Activated naive CD4-positive, alpha-beta T cell treated with anti-CD3 and anti-CD28 coated beads for 36 hours (primary cell): ENCODE measurements around the gene PRR13. TPM values are rescaled to one million over a fixed set of nuclear protein-coding genes. Genes with fewer than 3 reads are reported as not detected.
"Not testable (repeated sequence)": the region's sequence is repeated elsewhere in the genome, so short reads cannot be mapped to it uniquely, and the experiment has no call there.

ENCODE experiments used
- CTCF ChIA-PET: fragments of 350-600 bp; sonication (Branson Sonifier 250); formaldehyde crosslinking; loops from one replicate; lab custom pipeline; 2021; ENCODE audit warnings: antibody characterized with exemption; lab: Charles Lee
- DNase-seq: peaks from one replicate; pipeline ENCODE4 v3.0.0-alpha.2; 2020
- H3K27ac Mint-ChIP-seq: one replicate; pipeline ENCODE4 v1.8.0; 2021; ENCODE audit warnings: mild to moderate bottlenecking, mixed read lengths
- H3K27me3 Mint-ChIP-seq: one replicate; pipeline ENCODE4 v1.8.0; 2021; ENCODE audit warnings: low read depth, mixed read lengths
- H3K36me3 Mint-ChIP-seq: one replicate; pipeline ENCODE4 v1.8.0; 2021; ENCODE audit warnings: low read depth, mixed read lengths
- H3K4me1 Mint-ChIP-seq: one replicate; pipeline ENCODE4 v1.8.0; 2021; ENCODE audit warnings: low read depth, mixed read lengths
- H3K4me3 Mint-ChIP-seq: one replicate; pipeline ENCODE4 v1.8.0; 2021; ENCODE audit warnings: mild to moderate bottlenecking, moderate library complexity, mixed read lengths
- H3K9me3 Mint-ChIP-seq: one replicate; pipeline ENCODE4 v1.8.0; 2021; ENCODE audit warnings: mixed read lengths
- intact Hi-C: fragments of 100-400 bp; cut with micrococcal nuclease; formaldehyde crosslinking; loops from one replicate; pipeline ENCODE4 v1.15.1; 2023
- total RNA-seq, 2 experiments: library from RNA; stranded (reverse); gene quantifications; one replicate each; pipeline ENCODE4 v1.2.3, GENCODE V29; 2021

Gene PRR13
- total RNA-seq: 100 to 1,000 TPM; 207 to 216 TPM

- CTCF ChIA-PET: interaction anchor here (0.6 to 2.4 kb wide), 8 partner anchors 10 to 204 kb away, joined by 3 to 7 read pairs (median 4); no protein-coding TSS in a partner anchor
- Mint-ChIP-seq H3K27ac (peak within 1 kb of the TSS; percentile 98), H3K27me3 (no peaks in the 10 kb centered on the region), H3K4me3 (peak within 1 kb of the TSS; percentile 90), H3K9me3 (no peaks in the 10 kb centered on the region), H3K36me3 (peaks cover 29% of the 10 kb centered on the region), H3K4me1 (peaks cover 38% of the 10 kb centered on the region)
- peak; percentile 100 for DNase-seq
- intact Hi-C loops: loop anchor here (1.0 to 2.0 kb wide), 8 partner anchors 10 to 220 kb away; partner anchors contain the start of genes ATF7, PFDN5 and SP1
Measured at GRCh38 chr12:53441040-53441833, at the start of gene PRR13. PRR13 (plus strand) TSS chr12:53441734; CDS start chr12:53442715, 981 bp downstream.

- H3K4me3 Mint-ChIP-seq: no peak overlapping the region
- DNase-seq: no peak
- H3K4me1 Mint-ChIP-seq: peaks cover 12% of the 10 kb centered on the region
- peaks cover 9% of the 10 kb centered on the region for H3K36me3 Mint-ChIP-seq
- intact Hi-C loops: no loop called here
- H3K27me3 Mint-ChIP-seq: no peaks in the 10 kb centered on the region
- H3K9me3 Mint-ChIP-seq: no peaks in the 10 kb centered on the region
- H3K27ac Mint-ChIP-seq: no peak overlapping the region
- CTCF ChIA-PET: no interaction called here
Measured at GRCh38 chr12:53399896-53400295, 41.6 kb upstream of the PRR13 start.

GRCh38 chr12:53402351-53402750, 39.2 kb upstream of the PRR13 start:
- H3K36me3 Mint-ChIP-seq: peaks cover 11% of the 10 kb centered on the region
- DNase-seq, H3K27ac Mint-ChIP-seq, H3K4me3 Mint-ChIP-seq, intact Hi-C loops, H3K9me3 Mint-ChIP-seq, H3K4me1 Mint-ChIP-seq, H3K27me3 Mint-ChIP-seq: not testable (repeated sequence)
- CTCF ChIA-PET: interaction anchor here (1.0 to 1.1 kb wide), 3 partner anchors 30 to 57 kb away, joined by 3 read pairs; no protein-coding TSS in a partner anchor

GRCh38 chr12:53402871-53403270, 38.7 kb upstream of the PRR13 start:
- H3K4me3 Mint-ChIP-seq: no peak overlapping the region
- H3K27ac Mint-ChIP-seq: no peak overlapping the region
- intact Hi-C loops: no loop called here
- no peaks in the 10 kb centered on the region for H3K9me3 Mint-ChIP-seq
- CTCF ChIA-PET: interaction anchor here (1.1 kb wide), 1 partner anchor 31 kb away, joined by 3 read pairs; no protein-coding TSS in a partner anchor
- H3K36me3 Mint-ChIP-seq: peaks cover 11% of the 10 kb centered on the region
- no peak for DNase-seq
- no peaks in the 10 kb centered on the region for H3K27me3 Mint-ChIP-seq
- peaks cover 9% of the 10 kb centered on the region for H3K4me1 Mint-ChIP-seq

- no peak for DNase-seq
- H3K9me3 Mint-ChIP-seq: no peaks in the 10 kb centered on the region
- intact Hi-C loops: loop anchor here (10.0 kb wide), 1 partner anchor 206 kb away; the partner anchor contains the start of gene ITGB7
- peaks cover 44% of the 10 kb centered on the region for H3K4me1 Mint-ChIP-seq
- CTCF ChIA-PET: interaction anchor here (1.6 to 2.4 kb wide), 2 partner anchors 10 to 37 kb away, joined by 4 to 7 read pairs; no protein-coding TSS in a partner anchor
- H3K27ac Mint-ChIP-seq: peak overlapping the region; percentile 35
- H3K4me3 Mint-ChIP-seq: no peak overlapping the region
- peaks cover 32% of the 10 kb centered on the region for H3K36me3 Mint-ChIP-seq
- no peaks in the 10 kb centered on the region for H3K27me3 Mint-ChIP-seq
Measured at GRCh38 chr12:53410951-53411350, 30.6 kb upstream of the PRR13 start.

- H3K27ac Mint-ChIP-seq: no peak overlapping the region
- H3K9me3 Mint-ChIP-seq: no peaks in the 10 kb centered on the region
- DNase-seq: no peak
- intact Hi-C loops: loop anchor here (10.0 kb wide), 1 partner anchor 209 kb away; the partner anchor contains the start of gene ITGB7
- CTCF ChIA-PET: interaction anchor here (0.6 to 2.8 kb wide), 4 partner anchors 47 to 89 kb away, joined by 3 to 14 read pairs (median 5); no protein-coding TSS in a partner anchor
- peaks cover 66% of the 10 kb centered on the region for H3K4me1 Mint-ChIP-seq
- no peak overlapping the region for H3K4me3 Mint-ChIP-seq
- no peaks in the 10 kb centered on the region for H3K27me3 Mint-ChIP-seq
- peaks cover 25% of the 10 kb centered on the region for H3K36me3 Mint-ChIP-seq
Measured at GRCh38 chr12:53413485-53414204, 27.9 kb upstream of the PRR13 start.

- Mint-ChIP-seq H3K4me1 (peaks cover 74% of the 10 kb centered on the region), H3K4me3 (no peak overlapping the region), H3K27ac (no peak overlapping the region), H3K9me3 (no peaks in the 10 kb centered on the region), H3K27me3 (no peaks in the 10 kb centered on the region), H3K36me3 (peaks cover 19% of the 10 kb centered on the region)
- intact Hi-C loops: loop anchor here (10.0 kb wide), 1 partner anchor 210 kb away; the partner anchor contains the start of gene ITGB7
- CTCF ChIA-PET: interaction anchor here (0.9 to 2.8 kb wide), 3 partner anchors 63 to 93 kb away, joined by 3 to 14 read pairs (median 5); no protein-coding TSS in a partner anchor
- DNase-seq: no peak
Measured at GRCh38 chr12:53414756-53415417, 26.6 kb upstream of the PRR13 start.

- intact Hi-C loops: loop anchor here (10.0 kb wide), 1 partner anchor 211 kb away; the partner anchor contains the start of gene ITGB7
- not testable (repeated sequence) for H3K4me3 Mint-ChIP-seq, H3K27me3 Mint-ChIP-seq, H3K9me3 Mint-ChIP-seq, DNase-seq, H3K27ac Mint-ChIP-seq
- peaks cover 15% of the 10 kb centered on the region for H3K36me3 Mint-ChIP-seq
- peaks cover 78% of the 10 kb centered on the region for H3K4me1 Mint-ChIP-seq
- CTCF ChIA-PET: interaction anchor here (2.8 to 2.9 kb wide), 2 partner anchors 63 to 64 kb away, joined by 14 to 37 read pairs; no protein-coding TSS in a partner anchor
Measured at GRCh38 chr12:53415752-53416389, 25.7 kb upstream of the PRR13 start.

GRCh38 chr12:53417291-53417816, 24.2 kb upstream of the PRR13 start:
- DNase-seq: peak; percentile 49
- H3K27ac Mint-ChIP-seq: peak overlapping the region; percentile 34
- peaks cover 72% of the 10 kb centered on the region for H3K4me1 Mint-ChIP-seq
- CTCF ChIA-PET: interaction anchor here (0.6 to 2.9 kb wide), 9 partner anchors 9 to 100 kb away, joined by 3 to 37 read pairs (median 4); no protein-coding TSS in a partner anchor
- not testable (repeated sequence) for H3K27me3 Mint-ChIP-seq, H3K36me3 Mint-ChIP-seq, H3K9me3 Mint-ChIP-seq, H3K4me3 Mint-ChIP-seq
- intact Hi-C loops: loop anchor here (1.0 to 10.0 kb wide), 2 partner anchors 37 to 213 kb away; partner anchors contain the start of genes ITGB7 and SP1

GRCh38 chr12:53418221-53418620, 23.3 kb upstream of the PRR13 start:
- no peak for DNase-seq
- Mint-ChIP-seq H3K27ac (no peak overlapping the region), H3K4me3 (no peak overlapping the region), H3K27me3 (no peaks in the 10 kb centered on the region), H3K4me1 (peaks cover 64% of the 10 kb centered on the region), H3K9me3 (no peaks in the 10 kb centered on the region), H3K36me3 (peaks cover 2% of the 10 kb centered on the region)
- intact Hi-C loops: loop anchor here (10.0 kb wide), 1 partner anchor 213 kb away; the partner anchor contains the start of gene ITGB7
- CTCF ChIA-PET: interaction anchor here (1.1 to 2.9 kb wide), 4 partner anchors 39 to 73 kb away, joined by 3 to 37 read pairs (median 6); no protein-coding TSS in a partner anchor
